Measurements from ENCODE around the gene RASSF5. TPM values are rescaled to one million over a fixed set of nuclear protein-coding genes. Genes with fewer than 3 reads are reported as not detected.

Gene RASSF5
- total and polyA plus RNA-seq, 2 donors (not counting 1 experiment from before 2014, with no cell fraction given) = 69.7 to 146 TPM

GRCh38 chr1:206532368-206532767 lies 25.0 kb downstream of the RASSF5 start:
- no peaks in the 10 kb centered on the region for H3K79me2 ChIP-seq (ENCODE audit: control insufficient read depth, insufficient read depth, low read length)
- H3K4me3 ChIP-seq (ENCODE audit: control extremely low read depth in 1 of 5, extremely low read depth in 1 of 5, insufficient read depth in 1 of 5, low read depth in 2 of 5, low read length in 4 of 5) = no peak overlapping the region
- no peaks in the 10 kb centered on the region for H3K9me3 Mint-ChIP-seq (ENCODE audit: insufficient read depth)
- ATAC-seq (ENCODE audit: low read depth) (no peak), DNase-seq (no peak)
- CTCF ChIA-PET = no interaction called here
- no peak overlapping the region for H3K9ac ChIP-seq (ENCODE audit: low read length)
- no peaks in the 10 kb centered on the region for H4K20me1 ChIP-seq (ENCODE audit: control insufficient read depth, insufficient read depth, low read length, poor library complexity, severe bottlenecking)
- 99% methylated on average over 6 of the region's 7 CpGs for WGBS (ENCODE audit: insufficient coverage)
- no peak overlapping the region for H2AFZ ChIP-seq (ENCODE audit: insufficient read depth, low read depth, low read length, poor library complexity, severe bottlenecking)
- no peaks in the 10 kb centered on the region for H3K4me1 ChIP-seq (ENCODE audit: control insufficient read depth in 2 of 2, insufficient read depth in 2 of 2, low read length in 2 of 2)
- no peaks in the 10 kb centered on the region for H3K36me3 ChIP-seq (replicated peaks in 1 of 2; ENCODE audit: control extremely low read depth in 1 of 2, control insufficient read depth in 1 of 2, extremely low read depth in 1 of 2, insufficient read depth in 2 of 2, low read length in 1 of 2)
- H3K9me3 ChIP-seq (ENCODE audit: control extremely low read depth in 1 of 3, control insufficient read depth in 2 of 3, insufficient read depth in 1 of 3, low read length in 2 of 3) = no peaks in the 10 kb centered on the region
- H3K27me3 Mint-ChIP-seq = no peaks in the 10 kb centered on the region
- H3K27ac ChIP-seq (ENCODE audit: low read length in 2 of 2) = no peak overlapping the region
- intact Hi-C loops (cut with micrococcal nuclease) = no loop called here
- POLR2A ChIA-PET = no interaction called here
- no peak overlapping the region for H3K4me2 ChIP-seq (replicated peaks; ENCODE audit: low read depth, low read length, poor library complexity, severe bottlenecking)
- TF ChIP-seq EZH2 (IDR thresholded peaks at IDR 0.05; ENCODE audit: borderline replicate concordance, insufficient read depth, low read depth, low read length, poor library complexity, severe bottlenecking) (no peak), CTCF (IDR thresholded peaks at IDR 0.05) (no peak)
- H3K27ac Mint-ChIP-seq = no peak overlapping the region
- no peak overlapping the region for H3K4me3 Mint-ChIP-seq
- H3K27me3 ChIP-seq (replicated peaks in 1 of 4; ENCODE audit: control extremely low read depth in 1 of 4, control insufficient read depth in 3 of 4, insufficient read depth in 4 of 4, low read length in 3 of 4) = no peaks in the 10 kb centered on the region
- peaks cover 2% of the 10 kb centered on the region for H3K4me1 Mint-ChIP-seq

- no peak overlapping the region for H2AFZ ChIP-seq (ENCODE audit: insufficient read depth, low read depth, low read length, poor library complexity, severe bottlenecking)
- Mint-ChIP-seq H3K4me1 (peaks cover 2% of the 10 kb centered on the region), H3K4me3 (no peak overlapping the region), H3K27me3 (no peaks in the 10 kb centered on the region), H3K27ac (no peak overlapping the region), H3K9me3 (ENCODE audit: insufficient read depth) (no peaks in the 10 kb centered on the region)
- DNase-seq (no peak), ATAC-seq (ENCODE audit: low read depth) (no peak)
- no peaks in the 10 kb centered on the region for H3K79me2 ChIP-seq (ENCODE audit: control insufficient read depth, insufficient read depth, low read length)
- intact Hi-C loops (cut with micrococcal nuclease) = no loop called here
- H4K20me1 ChIP-seq (ENCODE audit: control insufficient read depth, insufficient read depth, low read length, poor library complexity, severe bottlenecking) = no peaks in the 10 kb centered on the region
- no peaks in the 10 kb centered on the region for H3K9me3 ChIP-seq (ENCODE audit: control extremely low read depth in 1 of 3, control insufficient read depth in 2 of 3, insufficient read depth in 1 of 3, low read length in 2 of 3)
- WGBS (ENCODE audit: insufficient coverage) = 100% methylated on average over 3 of the region's 3 CpGs
- ChIA-PET CTCF (interaction anchor here (0.7 to 2.3 kb wide), 4 partner anchors 11 to 124 kb away, joined by 3 to 16 read pairs (median 4); no protein-coding TSS in a partner anchor), POLR2A (no interaction called here)
- no peak overlapping the region for H3K9ac ChIP-seq (ENCODE audit: low read length)
- no peak overlapping the region for H3K27ac ChIP-seq (ENCODE audit: low read length in 2 of 2)
- H3K4me1 ChIP-seq (ENCODE audit: control insufficient read depth in 2 of 2, insufficient read depth in 2 of 2, low read length in 2 of 2) = no peaks in the 10 kb centered on the region
- no peak overlapping the region for H3K4me2 ChIP-seq (replicated peaks; ENCODE audit: low read depth, low read length, poor library complexity, severe bottlenecking)
- H3K4me3 ChIP-seq (ENCODE audit: control extremely low read depth in 1 of 5, extremely low read depth in 1 of 5, insufficient read depth in 1 of 5, low read depth in 2 of 5, low read length in 4 of 5) = no peak overlapping the region
- H3K27me3 ChIP-seq (replicated peaks in 1 of 4; ENCODE audit: control extremely low read depth in 1 of 4, control insufficient read depth in 3 of 4, insufficient read depth in 4 of 4, low read length in 3 of 4) = no peaks in the 10 kb centered on the region
- no peaks in the 10 kb centered on the region for H3K36me3 ChIP-seq (replicated peaks in 1 of 2; ENCODE audit: control extremely low read depth in 1 of 2, control insufficient read depth in 1 of 2, extremely low read depth in 1 of 2, insufficient read depth in 2 of 2, low read length in 1 of 2)
- TF ChIP-seq EZH2 (IDR thresholded peaks at IDR 0.05; ENCODE audit: borderline replicate concordance, insufficient read depth, low read depth, low read length, poor library complexity, severe bottlenecking) (no peak), CTCF (IDR thresholded peaks at IDR 0.05) (no peak)
Measured at GRCh38 chr1:206534552-206534951, 27.2 kb downstream of the RASSF5 start.

All from B cell (primary cell).